NB4 (cell line): ENCODE measurements around the gene CCL26.
"Not testable (repeated sequence)": the region's sequence is repeated elsewhere in the genome, so short reads cannot be mapped to it uniquely, and the experiment has no call there.

Source experiments
- DNase-seq: peaks from one replicate; pipeline ENCODE4 v3.0.0; 2010; ENCODE audit warnings: low read depth
- H3K4me3 ChIP-seq: one replicate; pipeline ENCODE4 v1.5.1; 2011; ENCODE audit warnings: mild to moderate bottlenecking, low read depth, low read length, moderate library complexity
- MYC ChIP-seq: IDR thresholded peaks from 2 replicates; pipeline ENCODE4 v1.6.1; 2011; ENCODE audit warnings: low read depth, low read length
- POLR2A ChIP-seq: IDR thresholded peaks from 2 replicates; pipeline ENCODE4 v1.6.1; 2011; ENCODE audit warnings: mild to moderate bottlenecking; ENCODE audit not compliant: insufficient read length; ENCODE audit errors: extremely low read depth
- TF ChIP-seq, protein P1 (sequence below): IDR thresholded peaks from one replicate; pipeline ENCODE4 v1.5.1; 2012; ENCODE audit warnings: low read depth, low read length
- TF ChIP-seq, protein P2 (sequence below): IDR thresholded peaks from 2 replicates; pipeline ENCODE4 v1.6.1; 2011; ENCODE audit warnings: low read depth, low read length

CCL26 gene

DNA sequence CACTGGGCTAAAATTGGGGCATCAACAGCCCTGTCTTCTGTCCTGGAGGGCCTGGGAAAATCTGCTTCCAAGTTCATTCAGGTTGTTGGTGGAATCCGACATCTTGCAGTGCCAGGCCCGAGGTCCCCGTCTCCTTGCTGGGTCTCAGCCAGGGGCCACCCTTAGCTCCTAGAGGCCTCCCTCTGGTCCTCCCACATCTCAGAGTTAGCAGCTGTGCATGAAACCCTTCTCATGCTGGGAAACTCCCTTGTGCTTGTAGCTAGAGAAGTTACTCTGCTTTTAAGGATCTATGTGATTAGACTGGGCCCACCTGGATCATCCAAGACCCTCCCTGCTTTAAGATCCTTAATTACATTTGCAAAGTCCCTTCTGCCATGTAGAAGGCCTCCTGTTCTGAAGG, 48.6 kb downstream of the CCL26 start:
- no peak for DNase-seq
- TF ChIP-seq, protein P1, sequence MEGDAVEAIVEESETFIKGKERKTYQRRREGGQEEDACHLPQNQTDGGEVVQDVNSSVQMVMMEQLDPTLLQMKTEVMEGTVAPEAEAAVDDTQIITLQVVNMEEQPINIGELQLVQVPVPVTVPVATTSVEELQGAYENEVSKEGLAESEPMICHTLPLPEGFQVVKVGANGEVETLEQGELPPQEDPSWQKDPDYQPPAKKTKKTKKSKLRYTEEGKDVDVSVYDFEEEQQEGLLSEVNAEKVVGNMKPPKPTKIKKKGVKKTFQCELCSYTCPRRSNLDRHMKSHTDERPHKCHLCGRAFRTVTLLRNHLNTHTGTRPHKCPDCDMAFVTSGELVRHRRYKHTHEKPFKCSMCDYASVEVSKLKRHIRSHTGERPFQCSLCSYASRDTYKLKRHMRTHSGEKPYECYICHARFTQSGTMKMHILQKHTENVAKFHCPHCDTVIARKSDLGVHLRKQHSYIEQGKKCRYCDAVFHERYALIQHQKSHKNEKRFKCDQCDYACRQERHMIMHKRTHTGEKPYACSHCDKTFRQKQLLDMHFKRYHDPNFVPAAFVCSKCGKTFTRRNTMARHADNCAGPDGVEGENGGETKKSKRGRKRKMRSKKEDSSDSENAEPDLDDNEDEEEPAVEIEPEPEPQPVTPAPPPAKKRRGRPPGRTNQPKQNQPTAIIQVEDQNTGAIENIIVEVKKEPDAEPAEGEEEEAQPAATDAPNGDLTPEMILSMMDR = no peak
- TF ChIP-seq, protein P2, sequence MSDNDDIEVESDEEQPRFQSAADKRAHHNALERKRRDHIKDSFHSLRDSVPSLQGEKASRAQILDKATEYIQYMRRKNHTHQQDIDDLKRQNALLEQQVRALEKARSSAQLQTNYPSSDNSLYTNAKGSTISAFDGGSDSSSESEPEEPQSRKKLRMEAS = no peak
- TF ChIP-seq POLR2A (no peak), MYC (no peak)

DNA sequence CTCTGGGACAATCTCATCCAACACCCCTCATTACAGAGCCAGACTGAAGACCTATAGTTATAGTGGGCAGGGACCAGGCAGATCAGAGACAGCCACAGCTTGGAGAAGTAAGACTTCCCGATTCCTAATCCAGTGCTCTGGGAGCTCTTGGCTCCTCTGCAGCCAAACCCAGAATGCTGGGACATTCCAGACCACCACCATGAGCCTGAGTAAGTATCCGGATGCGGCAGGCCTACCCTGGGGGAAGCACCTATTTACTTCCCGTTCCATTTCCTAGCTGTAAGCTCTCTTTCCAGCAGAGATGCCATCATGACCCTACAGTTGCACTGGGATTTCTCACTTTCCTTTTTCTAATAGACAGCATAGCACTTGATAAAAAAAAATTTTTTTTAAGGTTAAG, 49.6 kb downstream of the CCL26 start:
- TF ChIP-seq MYC (no peak), POLR2A (no peak)
- TF ChIP-seq, protein P1 = no peak
- TF ChIP-seq, protein P2 = no peak
- no peak for DNase-seq

More for the DNA sequence above, 48.6 kb downstream of the CCL26 start:
- no peak overlapping the region for H3K4me3 ChIP-seq

DNA sequence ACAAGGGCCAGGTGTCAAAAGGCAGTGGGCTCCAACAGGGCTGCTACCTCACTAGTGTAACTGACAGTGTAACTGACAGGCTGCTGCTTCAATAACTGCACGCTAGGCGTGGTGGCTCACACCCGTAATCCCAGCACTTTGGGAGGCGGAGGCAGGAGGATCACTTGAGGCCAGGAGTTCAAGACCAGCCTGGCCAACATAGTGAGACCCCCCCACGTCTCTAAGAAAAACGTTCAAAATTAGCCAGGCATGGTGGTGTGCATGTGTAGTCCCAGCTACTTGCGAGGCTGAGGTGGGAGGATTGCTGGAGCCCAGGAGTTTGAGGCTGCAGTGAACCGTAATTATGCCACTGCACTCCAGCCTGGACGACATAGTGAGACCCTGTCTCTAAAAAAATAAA, 50.1 kb downstream of the CCL26 start:
- not testable (repeated sequence) for H3K4me3 ChIP-seq, DNase-seq

More for the DNA sequence above, 49.6 kb downstream of the CCL26 start:
- no peak overlapping the region for H3K4me3 ChIP-seq

DNA sequence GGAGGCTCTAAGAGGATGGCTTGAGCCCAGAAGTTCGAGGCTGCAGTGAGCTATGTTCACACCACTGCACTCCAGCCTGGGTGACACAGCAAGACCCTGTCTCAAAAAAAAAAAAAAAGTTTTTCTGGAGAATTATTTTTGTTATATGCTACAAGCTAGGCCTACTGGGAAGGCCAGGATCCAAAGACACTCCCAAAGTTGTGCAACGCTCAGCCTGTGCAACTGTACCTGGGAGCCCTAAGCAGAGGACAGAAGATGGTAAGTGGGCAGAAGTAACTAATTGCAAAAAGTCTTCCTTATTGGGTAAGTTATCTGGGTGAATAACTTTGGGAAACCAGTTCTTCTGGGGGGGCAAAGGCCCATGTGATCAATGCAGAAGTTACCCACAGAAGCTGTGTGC, 50.6 kb downstream of the CCL26 start:
- TF ChIP-seq POLR2A (no peak), MYC (no peak)
- TF ChIP-seq, protein P1 = no peak
- TF ChIP-seq, protein P2 = no peak
- DNase-seq = no peak
- H3K4me3 ChIP-seq = no peak overlapping the region

DNA sequence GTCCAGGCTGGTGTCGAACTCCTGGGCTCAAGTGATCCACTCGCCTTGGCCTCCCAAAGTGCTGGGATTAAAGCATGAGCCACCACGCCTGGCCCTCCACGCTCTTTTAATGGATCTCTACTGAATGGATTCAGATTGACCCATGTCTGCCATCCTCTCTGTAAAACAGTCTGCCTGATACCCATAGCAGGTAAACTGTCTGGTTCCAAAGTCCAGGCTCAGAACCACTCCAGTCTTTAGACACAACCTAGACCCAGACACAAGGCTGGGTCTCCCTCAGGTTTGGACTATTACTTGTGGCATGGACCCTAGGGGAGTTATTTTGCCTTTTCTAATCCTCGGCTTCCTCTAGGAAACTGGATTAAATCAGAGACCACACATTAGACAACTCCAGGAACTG, 52.4 kb downstream of the CCL26 start:
- DNase-seq = no peak
- H3K4me3 ChIP-seq = no peak overlapping the region
- TF ChIP-seq POLR2A = no peak
- TF ChIP-seq MYC = no peak
- TF ChIP-seq, protein P1 = no peak
- TF ChIP-seq, protein P2 = no peak
